Peyer's patch (tissue), 4 donors: ENCODE measurements around the gene SLN.

Experiments used
- CTCF ChIP-seq, 6 experiments: fragments of 450-650 bp in 4 of 6; fragments of 200-600 bp in 2 of 6; sonication (generic) in 1 of 6; IDR thresholded peaks; one replicate each; pipeline ENCODE4 v1.5.1; 2017 to 2019; ENCODE audit warnings: antibody characterized with exemption in 6 of 6, mild to moderate bottlenecking in 3 of 6, moderate library complexity in 1 of 6
- POLR2A ChIP-seq, 2 donors: fragments of 450-650 bp; IDR thresholded peaks; one replicate each; pipeline ENCODE4 v1.5.1; 2017; ENCODE audit warnings: antibody characterized with exemption in 2 of 2, mild to moderate bottlenecking in 2 of 2, moderate library complexity in 2 of 2

GRCh38 chr11:107744736-107745135 is 32.9 kb upstream of the SLN start:
- TF ChIP-seq CTCF (IDR thresholded peaks at IDR 0.05) (no peak), POLR2A (IDR thresholded peaks at IDR 0.05) (no peak)
